IMR-90 (cell line): ENCODE measurements around the gene CLIC4. TPM values are rescaled to one million over a fixed set of nuclear protein-coding genes. Genes with fewer than 3 reads are reported as not detected.
"Not testable (repeated sequence)": the region's sequence is repeated elsewhere in the genome, so short reads cannot be mapped to it uniquely, and the experiment has no call there.

Source experiments
- ATAC-seq: fragments of 200-7000 bp; cut with Tn5 transposase; 2 replicates; pipeline ENCODE4 v1.9.1; 2020; ENCODE audit warnings: low read depth, mild to moderate bottlenecking, moderate library complexity
- BruUV-seq: library from RNA; stranded (reverse); fragments of 400-500 nt; replicated peaks from 2 replicates; lab custom pipeline; 2021; lab: Mats Ljungman, UMichigan
- CTCF ChIA-PET: fragments of 300-600 bp; formaldehyde crosslinking; extraction: SDS; loops from one replicate; lab custom pipeline; 2021; ENCODE audit warnings: antibody characterized with exemption; lab: Yijun Ruan, JAX
- POLR2A ChIA-PET: fragments of 300-600 bp; sonication (Branson Sonifier 250); formaldehyde crosslinking; loops from one replicate; lab custom pipeline; 2022; ENCODE audit warnings: antibody characterized with exemption; ENCODE audit not compliant: unreplicated experiment; lab: Charles Lee
- DNase-seq: peaks from one replicate; pipeline ENCODE4 v3.0.0; 2013
- H2AFZ ChIP-seq: replicated peaks from 2 replicates; pipeline ENCODE3; 2013; ENCODE audit warnings: low read length, mild to moderate bottlenecking; ENCODE audit not compliant: poor library complexity
- H2AK5ac ChIP-seq: 2 replicates; pipeline ENCODE4 v1.6.1; 2013; ENCODE audit warnings: low read depth, low read length, inconsistent platforms
- H2AK9ac ChIP-seq: replicated peaks from 2 replicates; pipeline ENCODE3; 2013; ENCODE audit warnings: mild to moderate bottlenecking, low read depth, low read length, moderate library complexity; ENCODE audit not compliant: poor library complexity
- H2BK120ac ChIP-seq: 2 replicates; pipeline ENCODE4 v1.6.1; 2013; ENCODE audit warnings: low read depth, low read length, inconsistent platforms
- H2BK15ac ChIP-seq: 3 replicates; pipeline ENCODE4 v1.6.1; 2013; ENCODE audit warnings: low read depth, low read length, inconsistent platforms
- H2BK20ac ChIP-seq: 2 replicates; pipeline ENCODE4 v1.6.1; 2013; ENCODE audit warnings: low read depth, mild to moderate bottlenecking, inconsistent platforms, low read length, moderate library complexity
- H2BK5ac ChIP-seq: 2 replicates; pipeline ENCODE4 v1.6.1; 2013; ENCODE audit warnings: mild to moderate bottlenecking, low read depth, low read length, inconsistent platforms; ENCODE audit not compliant: poor library complexity, severe bottlenecking
- H3K14ac ChIP-seq: replicated peaks from 2 replicates; pipeline ENCODE4 v1.6.1; 2013; ENCODE audit warnings: low read depth, low read length, inconsistent platforms
- H3K18ac ChIP-seq: 2 replicates; pipeline ENCODE4 v1.6.1; 2013; ENCODE audit warnings: low read depth, low read length, control low read depth
- H3K23ac ChIP-seq: 2 replicates; pipeline ENCODE4 v1.6.1; 2013; ENCODE audit warnings: low read depth, low read length, inconsistent platforms
- H3K27ac ChIP-seq: 2 replicates; pipeline ENCODE4 v1.5.1; 2013; ENCODE audit warnings: mild to moderate bottlenecking, control low read depth, low read length; ENCODE audit not compliant: insufficient read depth
- H3K27me3 ChIP-seq: 2 replicates; pipeline ENCODE4 v1.6.1; 2013; ENCODE audit warnings: low read length; ENCODE audit not compliant: control insufficient read depth, insufficient read depth
- H3K36me3 ChIP-seq: 2 replicates; pipeline ENCODE4 v1.6.1; 2013; ENCODE audit warnings: low read length, mixed read lengths; ENCODE audit not compliant: control insufficient read depth, insufficient read depth
- H3K4ac ChIP-seq: 2 replicates; pipeline ENCODE4 v1.6.1; 2013; ENCODE audit warnings: low read depth, low read length, inconsistent platforms
- H3K4me1 ChIP-seq: 2 replicates; pipeline ENCODE4 v1.6.1; 2013; ENCODE audit warnings: low read length, mixed read lengths; ENCODE audit not compliant: control insufficient read depth, insufficient read depth
- H3K4me2 ChIP-seq: 2 replicates; pipeline ENCODE4 v1.6.1; 2013; ENCODE audit warnings: low read depth, mild to moderate bottlenecking, control low read depth, low read length, moderate library complexity
- H3K4me3 ChIP-seq: 2 replicates; pipeline ENCODE4 v1.5.1; 2013; ENCODE audit warnings: low read depth, mild to moderate bottlenecking, control low read depth, low read length, moderate library complexity; ENCODE audit not compliant: insufficient read depth
- H3K56ac ChIP-seq: 2 replicates; pipeline ENCODE4 v1.6.1; 2013; ENCODE audit warnings: low read length, inconsistent platforms; ENCODE audit not compliant: insufficient read depth; ENCODE audit errors: extremely low read depth
- H3K79me1 ChIP-seq, 2 experiments: 2 replicates each; pipeline ENCODE4 v1.6.1; 2013; ENCODE audit warnings: low read length in 2 of 2, inconsistent platforms in 1 of 2, low read depth in 1 of 2
- H3K9ac ChIP-seq: 2 replicates; pipeline ENCODE4 v1.6.1; 2013; ENCODE audit warnings: low read depth, low read length, control low read depth
- H3K9me1 ChIP-seq: 2 replicates; pipeline ENCODE4 v1.6.1; 2013; ENCODE audit warnings: low read length, inconsistent platforms; ENCODE audit not compliant: insufficient read depth
- H3K9me3 ChIP-seq: 2 replicates; pipeline ENCODE4 v1.6.1; 2013; ENCODE audit warnings: low read length; ENCODE audit not compliant: control insufficient read depth, insufficient read depth
- H4K20me1 ChIP-seq: 2 replicates; pipeline ENCODE4 v1.6.1; 2013; ENCODE audit warnings: low read length, inconsistent platforms; ENCODE audit not compliant: insufficient read depth
- H4K5ac ChIP-seq: 2 replicates; pipeline ENCODE4 v1.6.1; 2013; ENCODE audit warnings: mild to moderate bottlenecking, low read depth, low read length, control low read depth
- H4K8ac ChIP-seq, 2 experiments: 2 replicates each; pipeline ENCODE4 v1.6.1; 2013; ENCODE audit warnings: low read depth in 2 of 2, low read length in 2 of 2, control low read depth in 1 of 2, inconsistent platforms in 1 of 2
- H4K91ac ChIP-seq: 2 replicates; pipeline ENCODE4 v1.6.1; 2013; ENCODE audit warnings: low read depth, low read length, inconsistent platforms; ENCODE audit not compliant: insufficient read depth
- CEBPB ChIP-seq: IDR thresholded peaks from 2 replicates; pipeline ENCODE4 v1.6.1; 2012; ENCODE audit warnings: low read depth, low read length, improper control_type of control experiment
- RAD21 ChIP-seq: IDR thresholded peaks from 2 replicates; pipeline ENCODE4 v1.6.1; 2012; ENCODE audit warnings: low read length, improper control_type of control experiment
- WGBS, 2 experiments: methylation state at CpG; one replicate each; pipeline versions ENCODE4 v1.1.5 to v1.1.7; 2013; ENCODE audit warnings: missing lambda C conversion rate in 2 of 2; ENCODE audit not compliant: insufficient read length in 1 of 2; ENCODE audit errors: extremely low coverage in 2 of 2; 5-methylcytosine and 5-hydroxymethylcytosine counted together
- dilution Hi-C: fragments of 300-500 bp; cut with HindIII; formaldehyde crosslinking; loops from one replicate; pipeline ENCODE4 v1.14.3; 2018; ENCODE audit warnings: low sequenced_read_pairs; ENCODE audit not compliant: unreplicated experiment
- in situ Hi-C: fragments of 300-500 bp; cut with MboI; formaldehyde crosslinking; loops from 3 replicates; pipeline ENCODE4 v1.14.3; 2019; ENCODE audit warnings: low sequenced_read_pairs, inconsistent platforms, mixed read lengths
- intact Hi-C: fragments of 100-400 bp; cut with micrococcal nuclease; formaldehyde crosslinking; loops from 2 replicates; pipeline ENCODE4 v1.10.0; 2022
- polyA plus RNA-seq, 3 experiments: library from polyadenylated mRNA; depleted of rRNA; stranded (reverse); fragments of >200 nt; gene quantifications; 2 replicates each; pipeline ENCODE4 v1.2.3, GENCODE V29; 2012; ENCODE audit warnings: low replicate concordance in 1 of 3
- total RNA-seq: library from RNA; depleted of rRNA; stranded (reverse); fragments of >200 nt; gene quantifications from 2 replicates; pipeline ENCODE4 v1.2.3, GENCODE V29; 2012

The CLIC4 gene
- total and polyA plus RNA-seq, 2 of the 4 experiments (the other 2 are of a cell fraction) = 242 to 392 TPM

DNA sequence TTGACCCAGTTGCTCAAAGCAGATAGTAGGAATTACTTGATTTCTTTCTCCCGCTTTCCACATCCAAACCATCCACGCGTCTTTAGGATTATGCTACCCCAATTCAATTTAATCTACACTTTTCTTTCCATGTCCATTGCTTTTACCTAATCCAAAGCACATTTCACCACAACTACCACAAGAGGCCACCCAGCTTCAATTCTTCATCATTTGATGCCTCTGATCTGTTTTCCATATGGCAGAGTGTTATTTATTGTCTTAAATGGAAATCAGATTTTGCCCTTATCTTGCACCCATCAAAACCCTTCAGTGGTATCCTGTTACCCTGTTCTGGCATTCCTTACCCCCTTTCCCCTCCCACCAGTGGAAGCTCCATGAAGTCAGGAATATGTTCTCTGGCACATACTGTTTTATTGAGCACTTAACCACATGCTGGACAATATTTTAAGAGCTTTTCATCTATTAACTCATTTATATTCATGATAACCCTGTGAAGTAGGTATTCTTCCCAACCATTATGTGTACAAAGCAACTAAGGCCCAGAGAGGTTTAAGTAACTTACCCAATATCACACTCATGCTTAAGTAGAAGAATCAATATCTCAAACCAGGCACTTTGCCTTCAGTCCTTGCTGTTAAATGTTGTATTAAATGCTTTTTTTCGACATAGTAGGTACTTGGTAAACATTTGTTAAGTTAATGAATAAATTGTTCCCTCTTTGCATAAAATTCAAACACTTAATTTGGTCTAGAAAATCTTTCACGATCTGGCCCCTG lies 34.6 kb downstream of the CLIC4 start:
- H3K79me1 ChIP-seq = peaks cover 0 to 60% of the 10 kb centered on the region in 2 experiments; a peak in 2 of 4 replicates
- peaks cover 18% of the 10 kb centered on the region for H3K9me1 ChIP-seq
- dilution Hi-C loops = no loop called here
- no peaks in the 10 kb centered on the region for H3K27me3 ChIP-seq
- H2BK5ac ChIP-seq = peak overlapping the region; percentile 37
- in situ Hi-C loops = no loop called here
- no peak overlapping the region for H3K27ac ChIP-seq
- no peak overlapping the region for H4K5ac ChIP-seq
- DNase-seq (no peak), ATAC-seq (no peak)
- H3K4me1 ChIP-seq = peaks cover 4% of the 10 kb centered on the region; the same call in 1 of the 2 replicates
- 94 to 100% methylated on average over 2 to 3 of the region's 5 CpGs for WGBS, 2 experiments
- no peak overlapping the region for H4K91ac ChIP-seq
- no peak overlapping the region for H3K4ac ChIP-seq
- H3K9ac ChIP-seq = no peak overlapping the region
- H3K4me2 ChIP-seq = no peak overlapping the region
- peak overlapping the region; percentile 31; the same call in 1 of the 2 replicates for H3K23ac ChIP-seq
- TF ChIP-seq CEBPB (no peak), RAD21 (0 out of 2 replicates have a peak, but pooled peaks have one; percentile 5)
- CTCF ChIA-PET = no interaction called here
- no peak overlapping the region for H4K8ac ChIP-seq
- POLR2A ChIA-PET = no interaction called here
- peaks cover 90% of the 10 kb centered on the region for H4K20me1 ChIP-seq
- no peak overlapping the region for H3K56ac ChIP-seq
- no peak overlapping the region for H3K4me3 ChIP-seq
- H3K9me3 ChIP-seq = no peaks in the 10 kb centered on the region
- H2BK20ac ChIP-seq = no peak overlapping the region
- H2AK5ac ChIP-seq = no peak overlapping the region
- peaks cover 2% of the 10 kb centered on the region; the same call in 1 of the 2 replicates for H3K36me3 ChIP-seq
- intact Hi-C loops = loop anchor here (5.0 kb wide), 1 partner anchor 47 kb away; no protein-coding TSS in a partner anchor
- H2BK15ac ChIP-seq = no peak overlapping the region
- H3K14ac ChIP-seq = no peak overlapping the region
- H2AFZ ChIP-seq = no peak overlapping the region
- H2BK120ac ChIP-seq = no peak overlapping the region
- H3K18ac ChIP-seq = no peak overlapping the region
- BruUV-seq = no TSS peak
- no peak overlapping the region for H2AK9ac ChIP-seq

- peaks cover 18% of the 10 kb centered on the region for H3K9me1 ChIP-seq
- H2AFZ ChIP-seq, H4K5ac ChIP-seq, H2BK120ac ChIP-seq, H3K4me3 ChIP-seq, BruUV-seq, in situ Hi-C loops, H3K9ac ChIP-seq, H3K9me3 ChIP-seq, H3K27ac ChIP-seq, ATAC-seq, DNase-seq, H2BK20ac ChIP-seq, H3K18ac ChIP-seq, H3K56ac ChIP-seq, H4K91ac ChIP-seq, H2AK5ac ChIP-seq, H3K14ac ChIP-seq, H3K36me3 ChIP-seq, H3K4me1 ChIP-seq, H3K4ac ChIP-seq, H3K4me2 ChIP-seq, H2BK15ac ChIP-seq, H3K27me3 ChIP-seq, H4K8ac ChIP-seq, dilution Hi-C loops, H2AK9ac ChIP-seq: not testable (repeated sequence)
- no CpG with 5 or more reads among the region's 8 CpGs for WGBS, 2 experiments
- ChIA-PET POLR2A (interaction anchor here (0.6 kb wide), 1 partner anchor 12 kb away, joined by 10 read pairs; no protein-coding TSS in a partner anchor), CTCF (interaction anchor here (0.7 kb wide), 1 partner anchor 92 kb away, joined by 3 read pairs; no protein-coding TSS in a partner anchor)
- H3K79me1 ChIP-seq = peaks cover 0 to 66% of the 10 kb centered on the region in 2 experiments; a peak in 2 of 4 replicates
- peak overlapping the region; percentile 37 for H2BK5ac ChIP-seq
- H4K20me1 ChIP-seq = peaks cover 96% of the 10 kb centered on the region
- H3K23ac ChIP-seq = peak overlapping the region; percentile 31; the same call in 1 of the 2 replicates
- intact Hi-C loops = loop anchor here (5.0 kb wide), 1 partner anchor 47 kb away; no protein-coding TSS in a partner anchor
These were observed 35.4 kb downstream of the CLIC4 start for GRCh38 chr1:24780626-24781025.
